Hepatocyte (in vitro differentiated cells): ENCODE data around the gene XPNPEP2. TPM values are rescaled to one million over a fixed set of nuclear protein-coding genes. Genes with fewer than 3 reads are reported as not detected.

ENCODE experiments used
- DNase-seq: peaks from one replicate; pipeline ENCODE4 v3.0.0-alpha.2; 2016; ENCODE audit warnings: low spot score
- H2AFZ ChIP-seq: fragments of 200-600 bp; sonication (generic); 2 replicates; pipeline ENCODE4 v1.6.0; 2016; ENCODE audit warnings: antibody characterized with exemption, mild to moderate bottlenecking
- H3K27ac ChIP-seq: fragments of 200-600 bp; sonication (generic); 2 replicates; pipeline ENCODE4 v1.5.1; 2016; ENCODE audit warnings: mild to moderate bottlenecking
- H3K27me3 ChIP-seq: fragments of 200-600 bp; sonication (generic); 2 replicates; pipeline ENCODE4 v1.6.1; 2016
- H3K36me3 ChIP-seq: fragments of 200-600 bp; sonication (generic); replicated peaks from 2 replicates; pipeline ENCODE4 v1.5.1; 2016; ENCODE audit warnings: low read depth; ENCODE audit not compliant: insufficient read depth
- H3K4me1 ChIP-seq: fragments of 200-600 bp; sonication (generic); 2 replicates; pipeline ENCODE4 v1.5.1; 2016; ENCODE audit warnings: mild to moderate bottlenecking, moderate library complexity; ENCODE audit not compliant: insufficient read depth
- H3K4me2 ChIP-seq: fragments of 200-600 bp; sonication (generic); 2 replicates; pipeline ENCODE4 v1.6.0; 2016
- H3K4me3 ChIP-seq: fragments of 200-600 bp; sonication (generic); 2 replicates; pipeline ENCODE4 v1.5.1; 2016; ENCODE audit warnings: mild to moderate bottlenecking
- H3K79me2 ChIP-seq: fragments of 200-600 bp; sonication (generic); 2 replicates; pipeline ENCODE4 v1.6.0; 2017; ENCODE audit warnings: mild to moderate bottlenecking
- H3K9me2 ChIP-seq: fragments of 200-600 bp; sonication (generic); replicated peaks from 2 replicates; pipeline ENCODE4 v1.6.0; 2017; ENCODE audit warnings: mild to moderate bottlenecking; ENCODE audit not compliant: insufficient read depth
- H3K9me3 ChIP-seq: fragments of 200-600 bp; sonication (generic); 2 replicates; pipeline ENCODE4 v1.5.1; 2016; ENCODE audit warnings: low read depth, mild to moderate bottlenecking
- H4K20me1 ChIP-seq: fragments of 200-600 bp; sonication (generic); 2 replicates; pipeline ENCODE4 v1.6.0; 2016; ENCODE audit warnings: mild to moderate bottlenecking; ENCODE audit not compliant: insufficient read depth, poor library complexity, severe bottlenecking
- EZH2 ChIP-seq: fragments of 200-600 bp; sonication (generic); IDR thresholded peaks from 2 replicates; pipeline ENCODE4 v1.6.1; 2016; ENCODE audit warnings: antibody characterized with exemption, mild to moderate bottlenecking, borderline replicate concordance
- EZH2phosphoT487 ChIP-seq: fragments of 200-600 bp; sonication (generic); IDR thresholded peaks from one replicate; pipeline ENCODE4 v1.6.1; 2018; ENCODE audit warnings: antibody characterized with exemption, mild to moderate bottlenecking, low read depth, moderate library complexity; ENCODE audit not compliant: unreplicated experiment, severe bottlenecking
- WGBS: methylation state at CpG from one replicate; pipeline ENCODE4 v1.1.6; 2016; ENCODE audit warnings: low lambda C conversion rate; ENCODE audit errors: missing lambda C conversion rate; 5-methylcytosine and 5-hydroxymethylcytosine counted together
- polyA plus RNA-seq: library from polyadenylated mRNA; unstranded; fragments of >200 nt; fragmentation: Nextera tagmentation; extraction: Ambion mirVana; gene quantifications from 2 replicates; pipeline ENCODE4 v1.2.1, GENCODE V29; 2016
- total RNA-seq: library from RNA; depleted of rRNA; stranded (reverse); fragments of >200 nt; gene quantifications from 2 replicates; pipeline ENCODE4 v1.2.3, GENCODE V29; 2014
- TF ChIP-seq, protein P1 (sequence below): fragments of 200-600 bp; sonication (generic); IDR thresholded peaks from 2 replicates; pipeline ENCODE4 v1.5.1; 2016; ENCODE audit warnings: antibody characterized with exemption, mild to moderate bottlenecking; ENCODE audit not compliant: poor library complexity

Gene XPNPEP2
- total and polyA plus RNA-seq, 2 experiments from 2014 or later: 21.9 to 23.1 TPM

- Histone ChIP-seq H3K27ac (no peak overlapping the region), H3K79me2 (no peaks in the 10 kb centered on the region), H2AFZ (no peak overlapping the region), H3K4me2 (no peak overlapping the region), H3K36me3 (no peaks in the 10 kb centered on the region), H3K4me1 (no peaks in the 10 kb centered on the region), H3K4me3 (no peak overlapping the region), H3K27me3 (no peaks in the 10 kb centered on the region), H4K20me1 (no peaks in the 10 kb centered on the region), H3K9me2 (no peaks in the 10 kb centered on the region), H3K9me3 (no peaks in the 10 kb centered on the region)
- TF ChIP-seq EZH2phosphoT487 (no peak), EZH2 (no peak)
- TF ChIP-seq, protein P1, sequence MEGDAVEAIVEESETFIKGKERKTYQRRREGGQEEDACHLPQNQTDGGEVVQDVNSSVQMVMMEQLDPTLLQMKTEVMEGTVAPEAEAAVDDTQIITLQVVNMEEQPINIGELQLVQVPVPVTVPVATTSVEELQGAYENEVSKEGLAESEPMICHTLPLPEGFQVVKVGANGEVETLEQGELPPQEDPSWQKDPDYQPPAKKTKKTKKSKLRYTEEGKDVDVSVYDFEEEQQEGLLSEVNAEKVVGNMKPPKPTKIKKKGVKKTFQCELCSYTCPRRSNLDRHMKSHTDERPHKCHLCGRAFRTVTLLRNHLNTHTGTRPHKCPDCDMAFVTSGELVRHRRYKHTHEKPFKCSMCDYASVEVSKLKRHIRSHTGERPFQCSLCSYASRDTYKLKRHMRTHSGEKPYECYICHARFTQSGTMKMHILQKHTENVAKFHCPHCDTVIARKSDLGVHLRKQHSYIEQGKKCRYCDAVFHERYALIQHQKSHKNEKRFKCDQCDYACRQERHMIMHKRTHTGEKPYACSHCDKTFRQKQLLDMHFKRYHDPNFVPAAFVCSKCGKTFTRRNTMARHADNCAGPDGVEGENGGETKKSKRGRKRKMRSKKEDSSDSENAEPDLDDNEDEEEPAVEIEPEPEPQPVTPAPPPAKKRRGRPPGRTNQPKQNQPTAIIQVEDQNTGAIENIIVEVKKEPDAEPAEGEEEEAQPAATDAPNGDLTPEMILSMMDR: no peak
- 83% methylated on average over 4 of the region's 4 CpGs for WGBS
- no peak for DNase-seq
These were observed 38.2 kb upstream of the XPNPEP2 start for GRCh38 chrX:129700536-129700935.

- H3K4me3 ChIP-seq: no peak overlapping the region
- H3K27me3 ChIP-seq: no peaks in the 10 kb centered on the region
- no peak overlapping the region for H3K4me2 ChIP-seq
- no peak overlapping the region for H2AFZ ChIP-seq
- no peaks in the 10 kb centered on the region for H3K36me3 ChIP-seq
- no peaks in the 10 kb centered on the region for H4K20me1 ChIP-seq
- H3K79me2 ChIP-seq: no peaks in the 10 kb centered on the region
- no peak overlapping the region for H3K27ac ChIP-seq
- 86% methylated on average over 8 of the region's 8 CpGs for WGBS
- H3K9me3 ChIP-seq: no peaks in the 10 kb centered on the region
- no peak for DNase-seq
- no peaks in the 10 kb centered on the region for H3K9me2 ChIP-seq
- TF ChIP-seq, protein P1: no peak
- TF ChIP-seq EZH2phosphoT487 (no peak), EZH2 (no peak)
- no peaks in the 10 kb centered on the region for H3K4me1 ChIP-seq
These were observed 37.1 kb upstream of the XPNPEP2 start for GRCh38 chrX:129701624-129702069.

- no peaks in the 10 kb centered on the region for H3K79me2 ChIP-seq
- no peak for DNase-seq
- H3K4me3 ChIP-seq: no peak overlapping the region
- TF ChIP-seq EZH2 (no peak), EZH2phosphoT487 (no peak)
- TF ChIP-seq, protein P1: no peak
- H4K20me1 ChIP-seq: no peaks in the 10 kb centered on the region
- H3K9me2 ChIP-seq: no peaks in the 10 kb centered on the region
- WGBS: 72% methylated on average over 2 of the region's 2 CpGs
- H3K9me3 ChIP-seq: no peaks in the 10 kb centered on the region
- H3K36me3 ChIP-seq: no peaks in the 10 kb centered on the region
- H3K27me3 ChIP-seq: no peaks in the 10 kb centered on the region
- no peak overlapping the region for H2AFZ ChIP-seq
- H3K4me2 ChIP-seq: no peak overlapping the region
- no peaks in the 10 kb centered on the region for H3K4me1 ChIP-seq
- no peak overlapping the region for H3K27ac ChIP-seq
These were observed 34.3 kb upstream of the XPNPEP2 start for GRCh38 chrX:129704491-129704890.
